ENCODE measurements around the gene POU5F2. TPM values are rescaled to one million over a fixed set of nuclear protein-coding genes. Genes with fewer than 3 reads are reported as not detected.

Gene POU5F2, protein sequence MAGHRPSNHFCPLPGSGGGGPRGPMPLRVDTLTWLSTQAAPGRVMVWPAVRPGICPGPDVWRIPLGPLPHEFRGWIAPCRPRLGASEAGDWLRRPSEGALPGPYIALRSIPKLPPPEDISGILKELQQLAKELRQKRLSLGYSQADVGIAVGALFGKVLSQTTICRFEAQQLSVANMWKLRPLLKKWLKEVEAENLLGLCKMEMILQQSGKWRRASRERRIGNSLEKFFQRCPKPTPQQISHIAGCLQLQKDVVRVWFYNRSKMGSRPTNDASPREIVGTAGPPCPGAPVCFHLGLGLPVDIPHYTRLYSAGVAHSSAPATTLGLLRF
- total RNA-seq (ENCODE audit: low replicate concordance), result 0.45 and 0.47 TPM in 2 replicates

DNA sequence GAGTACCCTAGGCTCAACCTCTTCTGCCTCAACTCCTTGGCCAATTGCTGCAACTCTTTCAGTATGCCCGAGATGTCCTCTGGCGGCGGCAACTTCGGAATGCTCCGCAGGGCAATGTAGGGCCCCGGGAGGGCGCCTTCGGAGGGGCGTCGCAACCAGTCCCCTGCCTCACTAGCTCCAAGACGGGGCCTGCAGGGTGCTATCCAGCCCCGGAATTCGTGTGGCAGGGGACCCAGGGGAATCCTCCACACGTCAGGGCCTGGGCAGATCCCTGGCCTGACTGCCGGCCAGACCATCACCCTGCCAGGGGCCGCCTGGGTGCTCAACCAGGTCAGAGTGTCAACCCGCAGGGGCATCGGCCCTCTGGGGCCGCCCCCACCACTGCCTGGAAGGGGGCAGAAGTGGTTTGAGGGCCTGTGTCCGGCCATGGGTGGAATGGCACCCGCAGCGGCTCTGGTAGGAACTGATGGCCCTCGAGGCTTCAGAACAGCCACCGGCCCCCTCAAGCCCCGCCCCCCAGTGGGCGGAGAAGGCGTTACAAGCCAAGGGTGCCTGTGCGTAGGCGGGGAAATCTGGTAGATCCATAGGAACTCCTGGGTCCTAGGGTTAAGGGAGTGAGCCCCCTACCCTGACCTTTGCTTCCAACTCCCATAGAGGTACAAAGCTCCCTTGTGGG is at the start of gene POU5F2:
Gene POU5F2 (minus strand): TSS at position 465 of the 676 bp plus-strand sequence. CDS start 37 bp downstream, at position 428.

Other genes with a start within 250 kb of the POU5F2 start
- gene NR2F1-AS1, start 160.4 kb downstream of the POU5F2 start, total RNA-seq (ENCODE audit: low replicate concordance), result 16.0 and 24.2 TPM in 2 replicates
- gene NR2F1, start 158.4 kb downstream of the POU5F2 start, total RNA-seq (ENCODE audit: low replicate concordance), result 11.7 and 14.7 TPM in 2 replicates